Measurements from ENCODE around the gene PRSS2.
"Not testable (repeated sequence)": the region's sequence is repeated elsewhere in the genome, so short reads cannot be mapped to it uniquely, and the experiment has no call there.

The PRSS2 gene

DNA sequence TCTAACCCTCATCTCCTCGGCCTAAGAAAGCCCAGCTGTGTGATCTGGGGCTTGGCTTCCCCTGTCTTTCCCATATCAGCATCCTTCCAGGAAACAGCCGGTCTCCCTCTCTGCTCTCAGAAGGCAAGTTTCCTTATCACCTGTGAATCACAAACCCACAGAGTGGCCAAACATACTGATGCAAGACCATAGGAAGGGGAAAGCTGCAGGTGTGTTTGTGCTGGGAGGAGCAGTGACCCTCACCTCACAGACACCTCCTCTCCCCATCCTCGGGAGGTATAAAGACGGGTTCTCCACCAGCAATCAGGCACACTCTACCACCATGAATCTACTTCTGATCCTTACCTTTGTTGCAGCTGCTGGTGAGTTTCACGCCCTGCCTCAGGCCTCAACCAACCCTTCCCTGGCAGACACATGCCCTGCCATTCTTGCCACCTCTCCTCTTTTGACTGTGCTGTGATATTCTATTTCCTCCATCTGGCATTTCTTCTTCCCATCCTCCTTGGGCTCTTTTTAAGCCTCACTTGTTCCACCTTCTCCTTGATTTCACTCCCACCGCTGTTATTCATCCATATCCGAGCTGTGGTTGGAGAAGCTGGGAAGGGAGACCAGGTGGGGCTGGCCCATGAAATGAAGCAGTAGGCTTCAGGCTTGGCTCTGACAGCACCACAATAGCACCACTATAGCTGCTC lies at the start of gene PRSS2:
TSS of gene PRSS2 (plus strand) at position 310 of the 692 bp plus-strand sequence. CDS start at position 323, 13 bp downstream.
- Histone ChIP-seq H3K4me3 (ENCODE audit: low read length) (no peak within 1 kb of the TSS), H3K27me3 (replicated peaks; ENCODE audit: control insufficient read depth, insufficient read depth, low read length) (peaks cover 50% of the 10 kb centered on the region), H3K9ac (ENCODE audit: low read length) (no peak within 1 kb of the TSS), H3K9me3 (ENCODE audit: control insufficient read depth, low read length) (no peaks in the 10 kb centered on the region), H3K36me3 (ENCODE audit: control insufficient read depth, insufficient read depth, low read length, severe bottlenecking) (no peaks in the 10 kb centered on the region), H3K4me1 (ENCODE audit: control insufficient read depth, insufficient read depth, low read length) (no peaks in the 10 kb centered on the region)
- DNase-seq (ENCODE audit: low read depth) = no peak

DNA sequence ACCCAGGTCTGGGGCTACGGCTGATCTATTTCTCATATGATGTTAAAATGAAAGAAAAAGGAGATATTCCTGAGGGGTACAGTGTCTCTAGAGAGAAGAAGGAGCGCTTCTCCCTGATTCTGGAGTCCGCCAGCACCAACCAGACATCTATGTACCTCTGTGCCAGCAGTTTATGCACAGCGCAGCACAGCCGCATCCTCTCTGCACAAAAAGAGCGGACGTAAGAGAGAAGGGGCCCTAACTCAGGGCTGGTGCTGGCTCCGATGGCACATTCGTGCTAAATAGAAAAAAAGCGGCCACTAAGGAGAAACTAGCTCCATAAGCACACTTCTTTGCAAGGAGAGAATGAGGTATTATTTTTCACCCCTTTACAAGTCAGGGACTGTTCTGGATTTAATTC lies 49.8 kb upstream of the PRSS2 start:
- H3K9ac ChIP-seq (ENCODE audit: low read length) = no peak overlapping the region
- no peak overlapping the region for H3K4me3 ChIP-seq (ENCODE audit: low read length)
- no peaks in the 10 kb centered on the region for H3K36me3 ChIP-seq (ENCODE audit: control insufficient read depth, insufficient read depth, low read length, severe bottlenecking)
- DNase-seq (ENCODE audit: low read depth) = no peak
- H3K9me3 ChIP-seq (ENCODE audit: control insufficient read depth, low read length) = no peaks in the 10 kb centered on the region
- peaks cover 34% of the 10 kb centered on the region for H3K27me3 ChIP-seq (replicated peaks; ENCODE audit: control insufficient read depth, insufficient read depth, low read length)
- no peaks in the 10 kb centered on the region for H3K4me1 ChIP-seq (ENCODE audit: control insufficient read depth, insufficient read depth, low read length)

DNA sequence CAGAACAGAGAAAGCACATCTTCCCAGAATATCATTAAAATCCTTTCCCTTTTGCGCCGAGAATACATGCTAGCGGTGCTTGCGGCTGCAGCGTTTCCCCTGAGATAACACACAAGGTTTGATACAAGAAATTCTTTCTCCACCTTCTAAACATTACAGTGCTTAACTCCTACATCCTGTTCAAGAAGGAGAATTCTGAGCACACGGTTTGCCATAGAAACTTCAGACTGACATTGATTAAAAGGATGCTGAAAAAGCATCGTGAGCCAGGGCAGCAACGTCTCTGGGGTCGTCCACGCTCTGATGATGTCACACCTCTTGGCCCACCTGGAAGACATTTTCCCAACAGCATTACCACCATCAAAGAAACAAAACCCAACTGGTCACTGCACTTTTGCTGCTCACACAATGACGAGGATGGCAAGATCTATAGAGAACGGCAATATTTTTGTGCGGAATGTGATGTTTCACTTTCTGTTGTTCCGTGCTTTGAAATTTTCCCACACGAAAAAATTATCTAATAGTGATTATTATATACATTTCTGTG lies 48.4 kb upstream of the PRSS2 start:
- Histone ChIP-seq H3K27me3 (replicated peaks; ENCODE audit: control insufficient read depth, insufficient read depth, low read length) (peaks cover 33% of the 10 kb centered on the region), H3K4me1 (ENCODE audit: control insufficient read depth, insufficient read depth, low read length) (no peaks in the 10 kb centered on the region), H3K9ac (ENCODE audit: low read length) (no peak overlapping the region), H3K9me3 (ENCODE audit: control insufficient read depth, low read length) (no peaks in the 10 kb centered on the region), H3K4me3 (ENCODE audit: low read length) (no peak overlapping the region), H3K36me3 (ENCODE audit: control insufficient read depth, insufficient read depth, low read length, severe bottlenecking) (no peaks in the 10 kb centered on the region)
- no peak for DNase-seq (ENCODE audit: low read depth)

GRCh38 chr7:142733271-142733670 lies 37.5 kb upstream of the PRSS2 start:
- no peaks in the 10 kb centered on the region for H3K9me3 ChIP-seq (ENCODE audit: control insufficient read depth, low read length)
- DNase-seq (ENCODE audit: low read depth) = no peak
- H3K4me1 ChIP-seq (ENCODE audit: control insufficient read depth, insufficient read depth, low read length) = no peaks in the 10 kb centered on the region
- H3K4me3 ChIP-seq (ENCODE audit: low read length) = no peak overlapping the region
- peaks cover 6% of the 10 kb centered on the region for H3K27me3 ChIP-seq (replicated peaks; ENCODE audit: control insufficient read depth, insufficient read depth, low read length)
- H3K36me3 ChIP-seq (ENCODE audit: control insufficient read depth, insufficient read depth, low read length, severe bottlenecking) = no peaks in the 10 kb centered on the region
- no peak overlapping the region for H3K9ac ChIP-seq (ENCODE audit: low read length)

DNA sequence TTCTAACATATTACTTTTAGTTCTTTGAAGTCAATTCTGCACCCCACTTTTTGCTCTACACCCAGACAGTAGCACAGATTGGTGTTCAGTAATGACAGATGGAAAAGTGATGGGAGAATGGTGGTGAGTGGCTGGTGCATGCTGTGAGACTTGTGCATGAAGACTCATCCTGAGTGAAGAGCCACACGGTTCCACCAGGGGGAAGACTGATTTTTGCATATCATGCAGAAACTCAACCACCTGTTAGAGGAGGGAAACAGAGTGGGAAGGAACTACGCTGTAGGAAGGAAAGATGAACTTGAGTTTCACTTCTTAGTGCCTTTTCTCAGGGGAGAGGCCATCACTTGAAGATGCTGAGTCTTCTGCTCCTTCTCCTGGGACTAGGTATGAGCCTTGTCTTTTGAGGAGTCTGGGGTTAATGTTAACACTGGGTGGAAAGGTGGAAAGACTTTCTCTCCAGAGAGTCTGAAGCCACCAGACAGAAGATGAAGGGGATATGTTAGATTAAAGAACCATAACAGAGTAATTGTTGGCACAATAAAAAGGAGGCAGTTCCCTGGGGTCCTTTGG lies 30.8 kb upstream of the PRSS2 start:
- Histone ChIP-seq H3K9me3 (ENCODE audit: control insufficient read depth, low read length) (no peaks in the 10 kb centered on the region), H3K4me1 (ENCODE audit: control insufficient read depth, insufficient read depth, low read length) (no peaks in the 10 kb centered on the region), H3K9ac (ENCODE audit: low read length) (no peak overlapping the region), H3K27me3 (replicated peaks; ENCODE audit: control insufficient read depth, insufficient read depth, low read length) (peaks cover 8% of the 10 kb centered on the region), H3K36me3 (ENCODE audit: control insufficient read depth, insufficient read depth, low read length, severe bottlenecking) (no peaks in the 10 kb centered on the region), H3K4me3 (ENCODE audit: low read length) (no peak overlapping the region)
- no peak for DNase-seq (ENCODE audit: low read depth)

- no peak overlapping the region for H3K9ac ChIP-seq (ENCODE audit: low read length)
- no peaks in the 10 kb centered on the region for H3K4me1 ChIP-seq (ENCODE audit: control insufficient read depth, insufficient read depth, low read length)
- H3K27me3 ChIP-seq (replicated peaks; ENCODE audit: control insufficient read depth, insufficient read depth, low read length) = peaks cover 8% of the 10 kb centered on the region
- no peak overlapping the region for H3K4me3 ChIP-seq (ENCODE audit: low read length)
- no peaks in the 10 kb centered on the region for H3K36me3 ChIP-seq (ENCODE audit: control insufficient read depth, insufficient read depth, low read length, severe bottlenecking)
- DNase-seq (ENCODE audit: low read depth) = no peak
- no peaks in the 10 kb centered on the region for H3K9me3 ChIP-seq (ENCODE audit: control insufficient read depth, low read length)
These were observed 30.0 kb upstream of the PRSS2 start for GRCh38 chr7:142740786-142741185.

DNA sequence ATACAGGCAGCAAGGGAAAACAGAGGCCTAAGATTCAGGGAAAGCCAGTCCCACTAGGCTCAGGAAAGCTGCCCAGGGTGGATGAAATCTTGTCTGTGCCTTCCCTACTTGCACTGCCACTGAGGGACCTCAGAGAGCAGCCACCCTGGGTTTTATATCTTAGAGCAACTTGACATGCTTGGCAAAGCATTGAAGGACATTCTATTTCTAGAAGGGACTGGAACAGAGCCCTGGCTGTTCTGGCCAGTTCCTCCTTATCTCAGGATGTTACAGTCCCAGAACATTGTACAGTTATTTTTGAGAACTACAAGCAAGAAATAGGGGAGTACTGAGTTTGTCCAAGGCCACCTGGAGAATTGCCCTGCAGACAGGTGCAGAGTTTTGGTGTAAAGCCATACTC lies 28.8 kb upstream of the PRSS2 start:
- not testable (repeated sequence) for H3K36me3 ChIP-seq (ENCODE audit: control insufficient read depth, insufficient read depth, low read length, severe bottlenecking); DNase-seq (ENCODE audit: low read depth); H3K4me1 ChIP-seq (ENCODE audit: control insufficient read depth, insufficient read depth, low read length); H3K9ac ChIP-seq (ENCODE audit: low read length); H3K9me3 ChIP-seq (ENCODE audit: control insufficient read depth, low read length); H3K4me3 ChIP-seq (ENCODE audit: low read length)
- H3K27me3 ChIP-seq (replicated peaks; ENCODE audit: control insufficient read depth, insufficient read depth, low read length) = peaks cover 17% of the 10 kb centered on the region

DNA sequence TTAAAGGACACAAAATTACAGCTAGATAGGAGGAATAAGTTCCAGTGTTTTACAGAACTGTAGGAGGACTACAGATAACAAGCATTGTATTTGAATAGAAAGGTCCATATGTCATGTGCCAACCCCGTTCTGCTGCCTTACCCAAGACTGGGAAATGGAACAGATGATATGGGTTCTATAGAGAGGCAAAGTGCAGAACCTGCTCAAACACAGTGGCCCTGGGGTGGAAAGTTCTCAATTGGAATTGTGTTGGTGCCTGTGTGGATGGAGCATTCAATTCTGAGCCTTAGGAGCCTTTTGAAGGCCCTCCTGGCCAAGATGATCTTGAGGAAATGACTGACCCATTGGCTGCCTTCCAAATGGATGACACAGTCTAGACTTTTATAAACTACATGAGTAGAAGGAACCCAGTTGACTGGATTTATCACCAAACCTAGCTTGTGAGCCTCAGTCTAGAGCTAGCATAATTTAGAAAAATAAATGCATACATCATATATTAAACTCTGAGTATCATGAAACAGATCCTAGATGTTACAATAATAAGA lies 25.6 kb upstream of the PRSS2 start:
- H3K27me3 ChIP-seq (replicated peaks; ENCODE audit: control insufficient read depth, insufficient read depth, low read length) = peaks cover 20% of the 10 kb centered on the region
- no peaks in the 10 kb centered on the region for H3K4me1 ChIP-seq (ENCODE audit: control insufficient read depth, insufficient read depth, low read length)
- no peak for DNase-seq (ENCODE audit: low read depth)
- H3K4me3 ChIP-seq (ENCODE audit: low read length) = no peak overlapping the region
- no peak overlapping the region for H3K9ac ChIP-seq (ENCODE audit: low read length)
- no peaks in the 10 kb centered on the region for H3K9me3 ChIP-seq (ENCODE audit: control insufficient read depth, low read length)
- H3K36me3 ChIP-seq (ENCODE audit: control insufficient read depth, insufficient read depth, low read length, severe bottlenecking) = no peaks in the 10 kb centered on the region

DNA sequence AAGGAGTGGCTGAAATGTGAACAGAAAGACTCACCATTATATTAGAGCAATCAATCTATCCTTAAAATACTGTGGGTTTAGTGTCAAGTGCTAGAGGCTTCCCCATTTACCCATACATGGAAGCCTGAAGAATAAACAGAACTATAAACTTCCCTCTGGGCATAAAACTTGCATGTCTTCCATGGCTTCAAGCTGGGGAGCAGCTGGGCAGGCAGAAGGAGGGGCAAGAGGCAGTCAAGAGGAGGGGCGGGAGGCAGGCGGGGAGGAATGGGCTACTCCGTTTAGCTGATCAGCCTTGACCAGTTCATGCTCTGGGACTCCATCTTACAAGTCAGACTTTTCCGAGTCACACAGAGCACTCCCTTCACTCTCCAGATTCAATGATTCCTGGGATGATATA lies 25.0 kb upstream of the PRSS2 start:
- H3K9me3 ChIP-seq (ENCODE audit: control insufficient read depth, low read length) = no peaks in the 10 kb centered on the region
- H3K4me3 ChIP-seq (ENCODE audit: low read length) = no peak overlapping the region
- H3K9ac ChIP-seq (ENCODE audit: low read length) = no peak overlapping the region
- no peaks in the 10 kb centered on the region for H3K36me3 ChIP-seq (ENCODE audit: control insufficient read depth, insufficient read depth, low read length, severe bottlenecking)
- no peak for DNase-seq (ENCODE audit: low read depth)
- H3K27me3 ChIP-seq (replicated peaks; ENCODE audit: control insufficient read depth, insufficient read depth, low read length) = peaks cover 20% of the 10 kb centered on the region
- H3K4me1 ChIP-seq (ENCODE audit: control insufficient read depth, insufficient read depth, low read length) = no peaks in the 10 kb centered on the region

GRCh38 chr7:142746264-142746663 lies 24.5 kb upstream of the PRSS2 start:
- Histone ChIP-seq H3K9ac (ENCODE audit: low read length) (no peak overlapping the region), H3K27me3 (replicated peaks; ENCODE audit: control insufficient read depth, insufficient read depth, low read length) (peaks cover 20% of the 10 kb centered on the region), H3K4me1 (ENCODE audit: control insufficient read depth, insufficient read depth, low read length) (no peaks in the 10 kb centered on the region), H3K4me3 (ENCODE audit: low read length) (no peak overlapping the region), H3K9me3 (ENCODE audit: control insufficient read depth, low read length) (no peaks in the 10 kb centered on the region), H3K36me3 (ENCODE audit: control insufficient read depth, insufficient read depth, low read length, severe bottlenecking) (no peaks in the 10 kb centered on the region)
- DNase-seq (ENCODE audit: low read depth) = no peak

- H3K27me3 ChIP-seq (replicated peaks; ENCODE audit: control insufficient read depth, insufficient read depth, low read length) = peaks cover 23% of the 10 kb centered on the region
- H3K9ac ChIP-seq (ENCODE audit: low read length); H3K9me3 ChIP-seq (ENCODE audit: control insufficient read depth, low read length); H3K36me3 ChIP-seq (ENCODE audit: control insufficient read depth, insufficient read depth, low read length, severe bottlenecking); DNase-seq (ENCODE audit: low read depth); H3K4me1 ChIP-seq (ENCODE audit: control insufficient read depth, insufficient read depth, low read length); H3K4me3 ChIP-seq (ENCODE audit: low read length): not testable (repeated sequence)
These were observed 22.4 kb upstream of the PRSS2 start for GRCh38 chr7:142748410-142748809.

All from adipocyte (in vitro differentiated cells).